HG02852 (cell line): Measurements from ENCODE around the gene DDX10.
A peak's percentile ranks its signal among the peaks of the same experiment; 100 is the strongest.
"Not testable (repeated sequence)": the region's sequence is repeated elsewhere in the genome, so short reads cannot be mapped to it uniquely, and the experiment has no call there.

Experiments
- ATAC-seq: cut with Tn5 transposase; IDR thresholded peaks from one replicate; pipeline ENCODE4 v1.9.1; 2021; ENCODE audit warnings: mild to moderate bottlenecking, moderate library complexity; ENCODE audit not compliant: unreplicated experiment

The DDX10 gene

GRCh38 chr11:108813086-108813485 is 148.2 kb downstream of the DDX10 start:
- ATAC-seq = no peak

GRCh38 chr11:108817976-108818375 is 153.1 kb downstream of the DDX10 start:
- ATAC-seq = no peak

- no peak for ATAC-seq
Measured at GRCh38 chr11:108818971-108819370, 154.1 kb downstream of the DDX10 start.

GRCh38 chr11:108819957-108820356 is 155.1 kb downstream of the DDX10 start:
- no peak for ATAC-seq

GRCh38 chr11:108823960-108824359 is 159.1 kb downstream of the DDX10 start:
- ATAC-seq = not testable (repeated sequence)

- ATAC-seq = no peak
Measured at GRCh38 chr11:108824545-108824944, 159.7 kb downstream of the DDX10 start.

- no peak for ATAC-seq
Measured at GRCh38 chr11:108825381-108825780, 160.5 kb downstream of the DDX10 start.

GRCh38 chr11:108826136-108826535 is 161.3 kb downstream of the DDX10 start:
- ATAC-seq = no peak

GRCh38 chr11:108835624-108836023 is 170.8 kb downstream of the DDX10 start:
- ATAC-seq = no peak

GRCh38 chr11:108836541-108836940 is 171.7 kb downstream of the DDX10 start:
- no peak for ATAC-seq

GRCh38 chr11:108838102-108838791 is 173.4 kb downstream of the DDX10 start:
- ATAC-seq = no peak

- ATAC-seq = no peak
Measured at GRCh38 chr11:108838792-108839105, 173.9 kb downstream of the DDX10 start.

GRCh38 chr11:108846009-108846408 is 181.1 kb downstream of the DDX10 start:
- ATAC-seq = no peak

- ATAC-seq = no peak
Measured at GRCh38 chr11:108847298-108847990, 182.6 kb downstream of the DDX10 start.

- ATAC-seq = no peak
Measured at GRCh38 chr11:108851781-108852180, 186.9 kb downstream of the DDX10 start.

GRCh38 chr11:108852701-108853100 is 187.8 kb downstream of the DDX10 start:
- no peak for ATAC-seq

GRCh38 chr11:108853151-108853550 is 188.3 kb downstream of the DDX10 start:
- ATAC-seq = no peak

GRCh38 chr11:108853864-108854263 is 189.0 kb downstream of the DDX10 start:
- ATAC-seq = peak; percentile 53

GRCh38 chr11:108854346-108854745 is 189.5 kb downstream of the DDX10 start:
- ATAC-seq = peak; percentile 92

GRCh38 chr11:108857382-108857781 is 192.5 kb downstream of the DDX10 start:
- ATAC-seq = no peak

- ATAC-seq = no peak
Measured at GRCh38 chr11:108858622-108859021, 193.8 kb downstream of the DDX10 start.

- ATAC-seq = no peak
Measured at GRCh38 chr11:108859510-108859909, 194.6 kb downstream of the DDX10 start.

- no peak for ATAC-seq
Measured at GRCh38 chr11:108863528-108863927, 198.7 kb downstream of the DDX10 start.
